ENCODE results near the gene TUBD1.
"Not testable (repeated sequence)": the region's sequence is repeated elsewhere in the genome, so short reads cannot be mapped to it uniquely, and the experiment has no call there.

- TF ChIP-seq YY1 (IDR thresholded peaks at IDR 0.05; ENCODE audit: insufficient read depth, insufficient read length); SUZ12 (IDR thresholded peaks at IDR 0.05; ENCODE audit: extremely low read depth, insufficient read depth, insufficient read length); ZNF274 (IDR thresholded peaks at IDR 0.05; ENCODE audit: low read depth, low read length): not testable (repeated sequence)
Measured at GRCh38 chr17:59930768-59931167, 38.0 kb upstream of the TUBD1 start.

Data from NT2/D1 (cell line).